ENCODE results near the gene MRPS25. TPM values are rescaled to one million over a fixed set of nuclear protein-coding genes. Genes with fewer than 3 reads are reported as not detected.

Gene MRPS25
- total RNA-seq, 1 donor, result 9.5 TPM

GRCh38 chr3:15097891-15098290 lies 32.8 kb upstream of the MRPS25 start:
- TF ChIP-seq, protein P1, sequence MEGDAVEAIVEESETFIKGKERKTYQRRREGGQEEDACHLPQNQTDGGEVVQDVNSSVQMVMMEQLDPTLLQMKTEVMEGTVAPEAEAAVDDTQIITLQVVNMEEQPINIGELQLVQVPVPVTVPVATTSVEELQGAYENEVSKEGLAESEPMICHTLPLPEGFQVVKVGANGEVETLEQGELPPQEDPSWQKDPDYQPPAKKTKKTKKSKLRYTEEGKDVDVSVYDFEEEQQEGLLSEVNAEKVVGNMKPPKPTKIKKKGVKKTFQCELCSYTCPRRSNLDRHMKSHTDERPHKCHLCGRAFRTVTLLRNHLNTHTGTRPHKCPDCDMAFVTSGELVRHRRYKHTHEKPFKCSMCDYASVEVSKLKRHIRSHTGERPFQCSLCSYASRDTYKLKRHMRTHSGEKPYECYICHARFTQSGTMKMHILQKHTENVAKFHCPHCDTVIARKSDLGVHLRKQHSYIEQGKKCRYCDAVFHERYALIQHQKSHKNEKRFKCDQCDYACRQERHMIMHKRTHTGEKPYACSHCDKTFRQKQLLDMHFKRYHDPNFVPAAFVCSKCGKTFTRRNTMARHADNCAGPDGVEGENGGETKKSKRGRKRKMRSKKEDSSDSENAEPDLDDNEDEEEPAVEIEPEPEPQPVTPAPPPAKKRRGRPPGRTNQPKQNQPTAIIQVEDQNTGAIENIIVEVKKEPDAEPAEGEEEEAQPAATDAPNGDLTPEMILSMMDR (IDR thresholded peaks at IDR 0.05; ENCODE audit: insufficient read depth, low read depth, low read length), result no peak
- peak overlapping the region; percentile 96 for H3K4me3 ChIP-seq (ENCODE audit: low read depth, low read length)
- no peak for DNase-seq (ENCODE audit: low read depth)

DNA sequence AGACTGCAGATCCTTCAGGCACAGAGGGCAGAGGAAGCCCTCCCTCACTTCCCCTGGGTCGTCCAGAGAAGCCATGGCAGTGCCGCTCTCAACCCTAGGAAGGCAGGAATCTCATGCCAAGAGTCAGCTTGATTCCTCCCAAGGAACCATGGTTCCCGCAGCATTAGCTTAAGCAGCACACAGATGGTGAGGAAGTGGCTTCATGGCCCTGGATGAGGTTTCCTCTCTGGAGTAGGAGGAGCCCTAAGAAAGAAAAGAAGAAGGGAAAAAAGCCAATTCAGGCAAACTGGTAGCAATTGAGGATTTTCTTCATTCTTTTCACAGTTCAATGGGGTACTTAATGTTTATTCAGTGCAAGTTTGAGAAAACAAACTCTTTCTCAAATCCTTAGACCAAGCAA lies 30.9 kb upstream of the MRPS25 start:
- H3K4me3 ChIP-seq (ENCODE audit: low read depth, low read length), result no peak overlapping the region
- DNase-seq (ENCODE audit: low read depth), result no peak
- TF ChIP-seq, protein P1 (IDR thresholded peaks at IDR 0.05; ENCODE audit: insufficient read depth, low read depth, low read length), result no peak

DNA sequence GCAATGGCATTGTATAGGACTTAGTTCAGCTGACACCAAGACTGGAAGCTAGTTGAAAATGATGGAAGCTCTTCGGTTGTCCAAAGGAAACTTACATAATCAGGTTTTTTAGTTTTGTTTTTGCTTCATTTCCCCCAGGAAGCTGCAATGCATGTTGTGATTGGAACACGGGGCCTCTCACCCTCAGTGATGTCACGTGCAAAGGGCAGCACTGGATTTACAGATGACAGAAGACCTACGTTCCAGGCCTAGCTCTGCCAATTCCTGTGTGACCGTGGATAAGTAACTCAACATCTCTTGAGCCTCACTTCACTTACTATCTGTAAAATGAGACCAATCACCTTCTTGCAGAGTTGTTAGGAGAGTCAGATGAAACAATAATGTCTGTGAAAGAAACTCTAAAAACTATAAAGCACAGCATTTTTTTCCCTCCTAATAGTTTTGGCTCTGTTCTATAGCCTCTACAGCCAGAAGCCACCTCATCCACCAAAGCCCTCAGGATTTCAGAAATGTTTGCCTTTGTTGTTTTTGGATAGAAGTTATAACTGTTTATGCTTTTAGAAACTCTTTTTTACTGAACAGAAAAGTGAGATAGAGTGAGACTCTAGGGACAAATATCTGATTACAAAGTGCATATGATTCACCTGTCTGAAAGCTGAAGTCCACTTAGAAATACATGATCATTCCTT lies 29.2 kb upstream of the MRPS25 start:
- no peak for DNase-seq (ENCODE audit: low read depth)
- H3K4me3 ChIP-seq (ENCODE audit: low read depth, low read length), result no peak overlapping the region
- TF ChIP-seq, protein P1 (IDR thresholded peaks at IDR 0.05; ENCODE audit: insufficient read depth, low read depth, low read length), result no peak

DNA sequence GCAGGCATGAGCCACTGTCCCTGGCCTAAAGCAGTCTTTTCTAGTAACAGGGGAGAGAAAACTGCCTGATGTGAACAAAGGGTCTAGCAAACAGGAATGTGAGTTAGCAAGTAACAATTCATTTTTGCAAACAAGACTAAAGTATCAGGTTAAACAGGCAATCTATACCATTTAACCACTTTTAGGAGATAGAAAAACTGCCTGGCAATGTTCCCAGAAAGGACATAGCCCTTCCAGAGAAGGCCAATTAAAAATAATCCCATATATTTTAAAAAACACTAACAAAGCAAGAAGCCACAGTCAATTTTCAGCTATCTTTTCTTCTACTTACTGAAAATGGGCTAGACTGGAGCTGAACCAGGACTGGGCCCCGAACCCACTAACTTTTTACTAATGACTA lies 27.6 kb upstream of the MRPS25 start:
- DNase-seq (ENCODE audit: low read depth), result no peak
- H3K4me3 ChIP-seq (ENCODE audit: low read depth, low read length), result no peak overlapping the region
- TF ChIP-seq, protein P1 (IDR thresholded peaks at IDR 0.05; ENCODE audit: insufficient read depth, low read depth, low read length), result no peak

- no peak overlapping the region for H3K4me3 ChIP-seq (ENCODE audit: low read depth, low read length)
- TF ChIP-seq, protein P1 (IDR thresholded peaks at IDR 0.05; ENCODE audit: insufficient read depth, low read depth, low read length), result no peak
- DNase-seq (ENCODE audit: low read depth), result no peak
These were observed 26.5 kb upstream of the MRPS25 start for GRCh38 chr3:15091575-15091974.

DNA sequence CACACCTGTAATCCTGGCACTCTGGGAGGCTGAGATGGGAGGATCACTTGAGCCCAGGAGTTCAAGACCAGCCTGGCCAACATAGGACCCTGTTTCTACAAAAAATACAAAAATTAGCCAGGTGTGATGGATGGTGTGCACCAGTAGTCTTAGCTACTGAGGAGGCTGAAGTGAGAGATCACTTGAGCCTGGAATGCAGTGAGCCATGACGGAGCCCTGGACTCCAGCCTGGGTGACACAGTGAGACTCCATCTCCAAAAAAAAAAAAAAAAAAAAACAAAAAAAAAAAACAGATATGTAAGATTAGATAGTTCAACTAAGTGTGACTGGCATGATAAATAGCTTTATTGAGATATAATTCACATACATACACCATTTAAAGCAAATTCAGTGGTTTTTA lies 24.1 kb upstream of the MRPS25 start:
- no peak overlapping the region for H3K4me3 ChIP-seq (ENCODE audit: low read depth, low read length)
- TF ChIP-seq, protein P1 (IDR thresholded peaks at IDR 0.05; ENCODE audit: insufficient read depth, low read depth, low read length), result no peak
- no peak for DNase-seq (ENCODE audit: low read depth)

- TF ChIP-seq, protein P1 (IDR thresholded peaks at IDR 0.05; ENCODE audit: insufficient read depth, low read depth, low read length), result no peak
- no peak for DNase-seq (ENCODE audit: low read depth)
- no peak overlapping the region for H3K4me3 ChIP-seq (ENCODE audit: low read depth, low read length)
These were observed 21.6 kb upstream of the MRPS25 start for GRCh38 chr3:15086699-15087098.

Measured in fibroblast of villous mesenchyme (primary cell).